ENCODE results near the gene GALK1.

- TF ChIP-seq ZBTB8A (IDR thresholded peaks at IDR 0.05; ENCODE audit: partially characterized antibody) (no peak), E2F5 (CRISPR knock-in tag; IDR thresholded peaks at IDR 0.05) (no peak), CTCF (IDR thresholded peaks at IDR 0.05 in 2 of 3, conservative IDR thresholded peaks at IDR 0.05 in 1 of 3; ENCODE audit: insufficient read depth in 2 of 3, low read depth in 1 of 3, low read length in 3 of 3) (no peak), ZNF274 (IDR thresholded peaks at IDR 0.05; ENCODE audit: borderline replicate concordance, low read depth, low read length) (no peak), EP300 (IDR thresholded peaks at IDR 0.05; ENCODE audit: low read length) (no peak)
Measured at GRCh38 chr17:75722542-75723095, 42.4 kb downstream of the GALK1 start.

Data from K562 (cell line).